Stimulated activated CD4-positive, alpha-beta T cell treated with anti-CD3 and anti-CD28 coated beads, TNF-alpha, amount 100 ng/mL, for 24 hours (primary cell): ENCODE data around the gene SLC22A6.

Experiments
- DNase-seq, 3 experiments: peaks; one replicate each; pipeline ENCODE4 v3.0.0-alpha.2; 2020; ENCODE audit warnings: low read depth in 3 of 3

SLC22A6 gene

GRCh38 chr11:62931499-62932278 lies 53.1 kb downstream of the SLC22A6 start:
- DNase-seq = no peak

DNA sequence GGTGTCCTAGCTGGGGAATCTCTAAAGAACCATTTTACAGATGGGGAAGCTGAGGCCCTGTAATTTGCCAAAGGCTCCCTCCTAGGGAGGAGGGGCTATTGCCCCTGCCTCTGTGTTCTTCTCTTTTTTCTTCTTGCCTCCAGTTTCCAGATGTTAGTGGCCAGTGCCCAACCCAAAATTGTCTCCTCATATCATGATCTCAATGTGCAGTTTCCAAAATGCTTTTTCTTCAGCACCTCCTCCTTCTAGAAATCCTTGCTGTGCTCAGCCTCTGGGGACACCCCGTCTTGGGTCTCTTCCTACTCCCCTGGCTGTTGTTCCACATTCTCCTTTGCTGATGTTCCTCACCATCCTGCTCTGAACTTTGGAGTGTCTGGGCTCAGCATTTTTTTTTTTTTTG lies 54.1 kb downstream of the SLC22A6 start:
- DNase-seq = no peak

GRCh38 chr11:62930157-62930556 lies 54.6 kb downstream of the SLC22A6 start:
- no peak for DNase-seq

- no peak for DNase-seq
Observed at GRCh38 chr11:62928011-62928410, 56.8 kb downstream of the SLC22A6 start.

GRCh38 chr11:62926680-62927455 lies 57.9 kb downstream of the SLC22A6 start:
- DNase-seq = no peak
